HG03469 (cell line): ENCODE data around the gene SCIN.
"Not testable (repeated sequence)": the region's sequence is repeated elsewhere in the genome, so short reads cannot be mapped to it uniquely, and the experiment has no call there.

Experiments
- ATAC-seq: cut with Tn5 transposase; IDR thresholded peaks from one replicate; pipeline ENCODE4 v1.9.1; 2021; ENCODE audit warnings: mild to moderate bottlenecking, moderate library complexity, moderate number of reproducible peaks; ENCODE audit not compliant: unreplicated experiment

SCIN gene

GRCh38 chr7:12570534-12571461 lies at the start of gene SCIN:
TSS of gene SCIN (plus strand) at chr7:12570720. CDS start at chr7:12570787, 67 bp downstream.
- ATAC-seq = no peak

DNA sequence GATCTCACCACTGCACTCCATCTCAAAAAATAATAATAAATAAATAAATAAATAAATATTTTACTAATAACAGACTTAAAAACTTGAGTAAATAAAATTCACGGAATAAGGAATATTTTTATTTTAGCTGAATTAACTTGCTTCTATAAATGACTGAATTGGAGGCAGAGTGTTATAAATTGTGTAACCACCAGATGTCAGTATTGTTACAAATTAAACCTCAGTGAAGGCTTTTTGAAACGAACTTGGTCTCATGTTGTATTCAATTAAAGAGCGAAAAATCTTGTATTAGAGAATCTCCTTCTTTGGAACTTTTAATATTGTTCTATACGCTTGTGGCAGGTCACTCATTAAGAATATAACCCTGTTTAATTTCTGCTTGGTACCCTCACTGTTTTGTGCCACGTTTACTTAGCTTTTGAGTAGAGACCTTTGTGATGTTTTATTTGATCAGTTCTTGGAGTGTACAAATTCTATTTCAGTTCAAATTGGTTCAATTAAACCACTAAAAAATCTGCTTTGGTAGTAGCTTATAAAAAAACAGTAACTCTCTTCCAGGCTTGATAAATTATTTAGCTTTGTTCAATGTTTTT lies 45.6 kb upstream of the SCIN start:
- ATAC-seq = no peak

GRCh38 chr7:12526693-12527092 lies 43.8 kb upstream of the SCIN start:
- not testable (repeated sequence) for ATAC-seq

GRCh38 chr7:12527670-12528069 lies 42.9 kb upstream of the SCIN start:
- ATAC-seq = not testable (repeated sequence)

- no peak for ATAC-seq
Measured at GRCh38 chr7:12529971-12530710, 40.4 kb upstream of the SCIN start.

- no peak for ATAC-seq
Measured at GRCh38 chr7:12531784-12532183, 38.7 kb upstream of the SCIN start.

GRCh38 chr7:12534046-12534445 lies 36.5 kb upstream of the SCIN start:
- ATAC-seq = no peak

- no peak for ATAC-seq
Measured at GRCh38 chr7:12539681-12540080, 30.8 kb upstream of the SCIN start.

DNA sequence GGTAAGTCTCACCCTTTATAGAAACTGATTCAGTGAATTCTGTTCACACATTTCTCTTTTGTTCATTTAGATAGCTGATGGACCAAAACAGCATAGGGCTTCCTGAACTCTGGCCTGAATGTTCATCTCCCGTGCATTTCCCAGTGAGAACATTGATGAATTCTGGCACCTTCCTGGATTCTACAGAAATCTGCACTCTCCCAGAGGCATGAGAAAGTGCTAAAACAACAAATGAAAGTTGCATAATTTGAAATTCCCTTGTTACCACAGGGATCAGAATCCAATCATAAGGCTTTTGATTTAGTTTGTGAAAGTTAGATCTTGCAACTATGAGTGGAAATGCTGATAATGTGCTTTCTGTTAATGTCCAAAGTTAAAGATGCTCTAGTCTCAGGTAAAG lies 29.7 kb upstream of the SCIN start:
- ATAC-seq = no peak

DNA sequence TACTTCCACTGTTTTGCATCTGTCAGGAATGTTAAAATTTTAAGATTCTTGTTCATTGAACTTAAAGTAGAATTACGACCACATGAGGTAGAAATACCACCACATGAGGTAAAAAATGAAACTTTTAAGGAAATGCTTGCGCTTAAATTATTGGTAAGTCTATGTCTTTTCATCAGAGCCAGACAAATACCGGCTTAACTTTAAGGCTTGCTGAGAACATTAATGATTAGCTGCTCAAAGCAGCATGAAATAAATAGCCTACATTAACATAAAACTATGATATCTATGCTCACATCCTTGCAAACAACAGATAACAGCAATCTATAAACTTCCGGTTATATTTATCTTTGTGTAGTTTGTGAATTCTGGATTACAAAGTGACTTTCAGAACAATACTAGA lies 26.9 kb upstream of the SCIN start:
- ATAC-seq = no peak

DNA sequence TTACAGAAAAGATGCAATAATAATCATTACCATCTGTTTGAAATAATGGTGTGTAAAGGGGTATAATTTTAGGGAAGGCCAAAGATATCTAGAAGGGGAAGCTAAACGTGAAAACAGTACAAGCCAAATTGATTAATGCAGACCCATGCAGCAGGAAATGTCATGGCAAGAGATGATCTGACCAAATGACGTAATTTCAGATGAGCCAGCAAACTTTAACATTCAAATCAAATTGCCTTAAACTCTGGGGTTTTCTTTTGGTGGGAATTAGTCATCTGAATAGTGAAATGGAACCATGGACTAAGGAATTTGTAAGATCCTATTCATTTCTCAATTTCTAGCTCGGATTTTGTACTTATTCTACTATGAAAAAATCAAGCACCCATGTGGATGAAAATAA lies 21.4 kb upstream of the SCIN start:
- no peak for ATAC-seq

GRCh38 chr7:12550956-12551355 lies 19.6 kb upstream of the SCIN start:
- ATAC-seq = no peak

GRCh38 chr7:12552876-12553275 lies 17.6 kb upstream of the SCIN start:
- no peak for ATAC-seq

DNA sequence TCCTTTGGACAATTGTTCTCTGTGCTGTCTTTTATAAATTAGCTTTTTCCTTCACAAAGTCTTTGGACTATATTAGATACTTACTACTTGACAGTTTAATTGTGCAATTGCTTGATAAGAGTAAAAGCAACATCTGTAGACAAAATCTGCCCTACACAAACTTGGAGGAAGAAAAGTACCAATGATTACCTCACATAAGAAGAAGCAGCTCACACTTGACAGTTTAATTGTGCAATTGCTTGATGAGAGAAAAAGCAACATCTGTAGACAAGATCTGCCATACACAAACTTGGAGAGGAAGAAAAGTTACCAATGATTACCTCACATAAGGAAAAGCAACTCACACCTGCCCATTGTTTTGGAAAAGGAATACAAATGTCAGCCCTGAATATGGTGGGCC lies 17.1 kb upstream of the SCIN start:
- ATAC-seq = no peak

- no peak for ATAC-seq
Measured at GRCh38 chr7:12554351-12554750, 16.2 kb upstream of the SCIN start.

GRCh38 chr7:12554872-12555271 lies 15.6 kb upstream of the SCIN start:
- no peak for ATAC-seq

GRCh38 chr7:12555695-12556094 lies 14.8 kb upstream of the SCIN start:
- ATAC-seq = peak; percentile 10

- ATAC-seq = peak; percentile 48
Measured at GRCh38 chr7:12556139-12556792, 14.3 kb upstream of the SCIN start.

GRCh38 chr7:12557282-12557681 lies 13.2 kb upstream of the SCIN start:
- ATAC-seq = no peak

- no peak for ATAC-seq
Measured at GRCh38 chr7:12564996-12565764, 5.3 kb upstream of the SCIN start.
